Measurements from ENCODE around the gene ZNF835. TPM values are rescaled to one million over a fixed set of nuclear protein-coding genes. Genes with fewer than 3 reads are reported as not detected.

ZNF835 gene
- total RNA-seq, 1 experiment from 2014 or later, result 0.07 TPM

DNA sequence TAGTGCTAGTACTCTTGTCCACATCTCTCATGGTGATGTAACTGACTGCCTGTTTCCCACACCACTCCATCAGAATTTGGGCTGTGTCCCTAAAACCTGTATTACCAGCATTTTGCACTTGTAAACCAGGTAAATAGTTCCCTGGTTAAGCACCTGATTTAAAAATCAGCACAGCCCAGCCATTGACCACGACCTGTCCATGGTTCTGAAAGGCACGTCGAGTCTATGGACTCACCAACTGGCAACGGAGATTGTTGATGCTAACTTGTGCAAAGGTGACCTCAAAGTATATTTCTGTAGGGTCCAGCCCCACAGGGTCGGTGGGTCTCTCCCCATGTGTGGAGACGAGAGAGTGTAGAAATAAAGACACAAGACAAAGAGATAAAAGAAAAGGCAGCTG is 46.7 kb upstream of the ZNF835 start:
- no peak overlapping the region for H3T11ph ChIP-seq (ENCODE audit: low read length)
- H3K14ac ChIP-seq (ENCODE audit: insufficient read depth, low read length), result no peak overlapping the region
- H3K18ac ChIP-seq (ENCODE audit: insufficient read length, low read depth, low read length), result no peak overlapping the region
- no peak overlapping the region for H4K5ac ChIP-seq (ENCODE audit: insufficient read length, low read depth, low read length)
- H4K8ac ChIP-seq (replicated peaks; ENCODE audit: insufficient read length, low read depth, low read length), result no peak overlapping the region
- no peaks in the 10 kb centered on the region for H3K23me2 ChIP-seq (ENCODE audit: insufficient read length, low read depth, low read length, poor library complexity, severe bottlenecking)
- Mint-ChIP-seq H3K9me3 (peaks cover 84 to 89% of the 10 kb centered on the region in 2 experiments), H3K27me3 (ENCODE audit: low read depth) (peaks cover 2% of the 10 kb centered on the region; the same call in 1 of the 2 replicates), H3K27ac (no peak overlapping the region), H3K4me1 (no peaks in the 10 kb centered on the region), H3K4me3 (no peak overlapping the region), H3K36me3 (ENCODE audit: insufficient read depth in 1 of 3, low read depth in 3 of 3) (peaks cover 13 to 20% (median 16%) of the 10 kb centered on the region in 3 experiments; a peak in 6 of 7 replicates)
- no peaks in the 10 kb centered on the region for H3K79me1 ChIP-seq (ENCODE audit: insufficient read depth, low read depth, low read length, poor library complexity, severe bottlenecking)
- H3K4ac ChIP-seq (ENCODE audit: low read depth, low read length), result no peak overlapping the region
- no peak overlapping the region for H3K23ac ChIP-seq (ENCODE audit: insufficient read length, low read depth, low read length)
- H3K27ac ChIP-seq (ENCODE audit: insufficient read length, low read depth, low read length), result no peak overlapping the region
- no peak overlapping the region for H2BK5ac ChIP-seq (ENCODE audit: insufficient read length, low read length)
- H3K56ac ChIP-seq (ENCODE audit: insufficient read length, low read depth, low read length), result no peak overlapping the region
- no peak for DNase-seq
- H2BK120ac ChIP-seq (ENCODE audit: low read depth, low read length, poor library complexity, severe bottlenecking), result no peak overlapping the region
- H3K9ac ChIP-seq (ENCODE audit: extremely low read depth, insufficient read length, low read length), result no peak overlapping the region
- no peak overlapping the region for H2BK20ac ChIP-seq (ENCODE audit: low read depth, low read length, poor library complexity, severe bottlenecking)
- WGBS (ENCODE audit: extremely low coverage, insufficient read length, low lambda C conversion rate), result no CpG with 5 or more reads among the region's 6 CpGs
- no peak overlapping the region for H2AK5ac ChIP-seq (ENCODE audit: insufficient read length, low read length)
- H2AFZ ChIP-seq (ENCODE audit: low read length), result no peak overlapping the region
- TF ChIP-seq, protein P1, sequence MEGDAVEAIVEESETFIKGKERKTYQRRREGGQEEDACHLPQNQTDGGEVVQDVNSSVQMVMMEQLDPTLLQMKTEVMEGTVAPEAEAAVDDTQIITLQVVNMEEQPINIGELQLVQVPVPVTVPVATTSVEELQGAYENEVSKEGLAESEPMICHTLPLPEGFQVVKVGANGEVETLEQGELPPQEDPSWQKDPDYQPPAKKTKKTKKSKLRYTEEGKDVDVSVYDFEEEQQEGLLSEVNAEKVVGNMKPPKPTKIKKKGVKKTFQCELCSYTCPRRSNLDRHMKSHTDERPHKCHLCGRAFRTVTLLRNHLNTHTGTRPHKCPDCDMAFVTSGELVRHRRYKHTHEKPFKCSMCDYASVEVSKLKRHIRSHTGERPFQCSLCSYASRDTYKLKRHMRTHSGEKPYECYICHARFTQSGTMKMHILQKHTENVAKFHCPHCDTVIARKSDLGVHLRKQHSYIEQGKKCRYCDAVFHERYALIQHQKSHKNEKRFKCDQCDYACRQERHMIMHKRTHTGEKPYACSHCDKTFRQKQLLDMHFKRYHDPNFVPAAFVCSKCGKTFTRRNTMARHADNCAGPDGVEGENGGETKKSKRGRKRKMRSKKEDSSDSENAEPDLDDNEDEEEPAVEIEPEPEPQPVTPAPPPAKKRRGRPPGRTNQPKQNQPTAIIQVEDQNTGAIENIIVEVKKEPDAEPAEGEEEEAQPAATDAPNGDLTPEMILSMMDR (conservative IDR thresholded peaks at IDR 0.05), result no peak
- no peaks in the 10 kb centered on the region for H3K4me1 ChIP-seq (ENCODE audit: insufficient read depth, low read length)
- H4K91ac ChIP-seq (ENCODE audit: insufficient read length, low read depth, low read length), result no peak overlapping the region
- no peak overlapping the region for H2BK12ac ChIP-seq (ENCODE audit: insufficient read length, low read depth, low read length)
- no peaks in the 10 kb centered on the region for H3K27me3 ChIP-seq (ENCODE audit: insufficient read depth, low read length)
- no peak overlapping the region for H2BK15ac ChIP-seq (ENCODE audit: low read depth, low read length)
- H4K20me1 ChIP-seq (ENCODE audit: control insufficient read depth, insufficient read depth, insufficient read length), result no peaks in the 10 kb centered on the region
- H3K79me2 ChIP-seq (ENCODE audit: insufficient read depth, low read length), result no peaks in the 10 kb centered on the region
- no peak overlapping the region for H3K4me2 ChIP-seq (ENCODE audit: insufficient read depth, insufficient read length, low read length)
- peaks cover 61% of the 10 kb centered on the region for H3K9me3 ChIP-seq (ENCODE audit: control insufficient read depth, low read depth, low read length)
